ENCODE data around the gene SERPINB3.
"Not testable (repeated sequence)": the region's sequence is repeated elsewhere in the genome, so short reads cannot be mapped to it uniquely, and the experiment has no call there.

The SERPINB3 gene

GRCh38 chr18:63644694-63645093 is 17.0 kb downstream of the SERPINB3 start:
- not testable (repeated sequence) for DNase-seq

- DNase-seq, result not testable (repeated sequence)
Measured at GRCh38 chr18:63644142-63644541, 17.6 kb downstream of the SERPINB3 start, which contains the start of gene SERPINB4. Gene SERPINB4, minus strand, starts transcription at chr18:63644256. Its CDS starts 679 bp downstream, at chr18:63643577.

- not testable (repeated sequence) for DNase-seq
Measured at GRCh38 chr18:63642668-63643356, 18.9 kb downstream of the SERPINB3 start.

- not testable (repeated sequence) for DNase-seq
Measured at GRCh38 chr18:63641157-63641680, 20.5 kb downstream of the SERPINB3 start.

- DNase-seq, result no peak
Measured at GRCh38 chr18:63637703-63638102, 24.0 kb downstream of the SERPINB3 start.

DNA sequence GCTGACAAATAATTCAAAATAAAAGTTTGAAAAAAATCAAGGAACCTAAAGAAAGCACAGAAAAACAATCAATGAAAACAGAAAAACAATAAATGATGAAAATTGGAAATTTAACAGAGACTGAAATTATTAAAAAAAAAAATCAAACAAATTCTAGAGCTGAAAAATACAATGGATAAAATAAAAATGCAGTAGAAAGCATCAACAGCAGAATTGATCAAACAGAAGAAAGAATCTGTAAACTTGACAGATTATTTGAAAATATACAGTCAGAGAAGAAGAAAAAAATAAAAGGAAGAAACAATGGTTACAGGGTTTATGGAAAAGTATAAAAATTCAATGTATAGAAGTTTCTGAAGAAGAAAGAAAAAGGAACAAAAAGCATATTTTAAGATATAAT is 33.9 kb downstream of the SERPINB3 start:
- DNase-seq, result no peak

- DNase-seq, result no peak
Measured at GRCh38 chr18:63626431-63626830, 35.3 kb downstream of the SERPINB3 start.

DNA sequence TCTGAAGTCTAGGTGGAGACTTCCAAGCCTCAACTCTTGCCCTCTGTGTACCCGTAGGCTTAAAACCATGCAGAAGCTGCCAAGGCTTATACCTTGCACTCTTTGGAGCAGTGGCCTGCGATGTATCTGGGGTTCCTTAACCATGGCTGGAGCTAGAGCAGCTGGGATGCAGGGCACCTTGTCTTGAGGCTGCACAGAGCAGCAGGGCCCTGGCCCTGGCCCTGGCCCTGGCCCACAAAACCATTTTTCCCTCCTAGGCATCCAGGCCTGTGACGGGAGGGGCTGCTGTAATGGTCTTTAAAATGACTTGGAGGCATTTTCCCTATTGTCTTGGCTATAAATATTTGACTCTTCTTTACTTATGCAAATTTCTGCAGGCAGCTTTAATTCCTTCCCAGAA is 36.8 kb downstream of the SERPINB3 start:
- no peak for DNase-seq

DNA sequence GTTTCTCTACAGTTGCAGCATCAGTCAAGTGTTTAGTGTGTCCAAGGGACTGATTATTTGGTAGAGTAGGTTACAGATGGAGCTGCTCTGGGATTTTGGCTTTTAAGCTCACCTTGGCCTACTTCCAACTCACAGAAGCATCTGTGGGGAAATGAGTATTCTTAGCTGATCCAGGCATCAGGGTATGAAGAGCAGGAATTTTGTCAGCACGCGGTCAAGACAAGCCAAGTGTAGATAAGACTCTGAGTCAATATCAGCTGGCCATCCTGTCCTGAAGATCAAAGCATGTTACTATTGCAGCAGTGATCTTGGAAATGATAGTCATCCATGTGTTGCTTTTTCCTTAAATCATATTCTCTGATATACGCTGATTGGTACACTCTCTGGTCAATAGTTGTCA is 42.0 kb downstream of the SERPINB3 start:
- no peak for DNase-seq

GRCh38 chr18:63617915-63618234 is 43.8 kb downstream of the SERPINB3 start:
- no peak for DNase-seq

DNA sequence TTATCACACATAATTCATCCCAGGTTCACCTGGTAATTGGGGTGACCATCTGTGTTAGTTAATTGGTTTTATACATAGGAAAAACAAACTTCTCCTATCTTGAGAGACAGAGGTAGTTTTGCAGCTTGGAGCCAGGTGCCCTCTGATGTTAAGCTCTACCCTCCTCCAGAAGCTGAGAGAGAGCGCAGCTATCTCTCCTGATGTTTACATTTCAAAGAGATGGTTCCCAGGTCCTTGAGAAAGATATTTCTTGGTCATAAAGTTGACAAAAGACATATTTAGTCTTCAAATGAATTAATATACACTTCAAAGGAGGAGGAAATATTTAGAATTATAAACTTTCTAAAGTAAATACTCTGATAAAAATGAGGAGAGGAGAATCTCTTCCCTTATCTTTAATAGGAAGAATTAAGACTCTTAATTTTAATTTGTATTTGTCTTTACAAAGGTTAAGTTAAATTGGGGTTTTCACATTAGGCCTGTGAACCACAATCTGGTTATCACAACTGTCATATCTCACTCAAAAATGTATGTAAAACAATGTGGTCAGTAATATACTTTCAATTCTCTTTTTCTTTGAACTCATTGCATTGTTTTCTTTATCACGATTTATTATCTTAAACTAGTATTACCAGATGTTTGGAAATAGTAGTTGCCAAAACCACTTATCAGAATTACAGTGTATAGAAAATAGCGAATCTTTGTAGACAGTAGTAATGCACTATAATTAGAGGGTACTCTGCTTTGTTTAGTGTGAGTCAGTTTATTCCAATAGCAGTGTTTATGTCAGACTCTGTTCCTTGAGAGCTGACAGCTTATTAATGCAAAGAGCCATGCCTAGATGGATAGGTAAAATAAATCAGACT is 44.4 kb downstream of the SERPINB3 start:
- no peak for DNase-seq

DNA sequence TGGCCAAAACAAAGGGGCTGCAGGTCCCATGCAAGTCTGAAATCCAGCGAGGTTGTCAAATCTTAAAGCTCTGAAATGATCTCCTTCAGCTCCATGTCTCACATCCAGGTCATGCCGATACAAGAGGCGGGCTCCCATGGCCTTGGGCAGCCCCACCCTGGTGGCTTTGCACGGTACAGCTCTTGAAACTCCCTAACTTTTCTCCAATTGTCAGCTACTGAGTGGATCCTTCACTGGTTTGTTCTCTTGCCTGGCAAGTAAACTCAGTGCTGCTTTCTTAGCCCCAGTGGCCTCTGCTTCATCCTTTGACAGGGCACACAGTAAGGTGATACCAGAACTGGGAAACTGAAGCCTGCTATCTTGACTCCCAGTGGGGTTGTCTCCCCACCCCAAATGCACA is 48.3 kb downstream of the SERPINB3 start:
- no peak for DNase-seq

DNA sequence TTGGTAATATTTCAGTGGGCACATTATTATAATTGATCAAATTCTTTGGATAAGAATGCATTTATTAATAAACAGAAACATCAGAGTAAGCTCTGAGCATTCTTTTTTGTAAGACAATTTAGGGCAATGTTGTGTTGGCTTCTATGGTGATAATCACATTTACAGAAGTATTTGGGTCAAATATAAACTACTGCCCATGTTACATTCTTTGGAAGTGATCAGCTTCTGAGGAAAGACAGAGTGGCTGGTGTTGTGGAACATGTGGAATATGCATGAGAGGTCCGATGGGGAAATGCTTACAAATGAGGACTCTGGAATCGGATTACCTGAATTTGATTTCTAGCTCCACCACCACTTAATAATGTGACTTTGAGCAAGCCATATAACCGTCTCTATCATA is 55.2 kb downstream of the SERPINB3 start:
- no peak for DNase-seq

Data from AML-193 (cell line).